ENCODE data around the gene SNAI3.

Gene SNAI3

GRCh38 chr16:88686439-88687253, at the start of gene SNAI3:
TSS of gene SNAI3 (minus strand) at chr16:88686507. CDS start at chr16:88686406, 101 bp downstream.
- in situ Hi-C loops (cut with MboI; ENCODE audit: low sequenced_read_pairs) = no loop called here

- in situ Hi-C loops (cut with MboI; ENCODE audit: low sequenced_read_pairs) = no loop called here
Observed at GRCh38 chr16:88736088-88736487, 49.8 kb upstream of the SNAI3 start.

GRCh38 chr16:88735616-88736015, 49.3 kb upstream of the SNAI3 start:
- in situ Hi-C loops (cut with MboI; ENCODE audit: low sequenced_read_pairs) = no loop called here

GRCh38 chr16:88735121-88735520, 48.8 kb upstream of the SNAI3 start:
- in situ Hi-C loops (cut with MboI; ENCODE audit: low sequenced_read_pairs) = no loop called here

- in situ Hi-C loops (cut with MboI; ENCODE audit: low sequenced_read_pairs) = no loop called here
Observed at GRCh38 chr16:88734361-88734728, 48.0 kb upstream of the SNAI3 start.

- in situ Hi-C loops (cut with MboI; ENCODE audit: low sequenced_read_pairs) = no loop called here
Observed at GRCh38 chr16:88733630-88734360, 47.5 kb upstream of the SNAI3 start.

- in situ Hi-C loops (cut with MboI; ENCODE audit: low sequenced_read_pairs) = no loop called here
Observed at GRCh38 chr16:88732961-88733294, 46.6 kb upstream of the SNAI3 start.

GRCh38 chr16:88732172-88732960, 46.1 kb upstream of the SNAI3 start:
- in situ Hi-C loops (cut with MboI; ENCODE audit: low sequenced_read_pairs) = no loop called here

GRCh38 chr16:88731699-88732098, 45.4 kb upstream of the SNAI3 start:
- in situ Hi-C loops (cut with MboI; ENCODE audit: low sequenced_read_pairs) = no loop called here

- in situ Hi-C loops (cut with MboI; ENCODE audit: low sequenced_read_pairs) = no loop called here
Observed at GRCh38 chr16:88730632-88731607, 44.6 kb upstream of the SNAI3 start.

- in situ Hi-C loops (cut with MboI; ENCODE audit: low sequenced_read_pairs) = no loop called here
Observed at GRCh38 chr16:88727871-88728270, 41.6 kb upstream of the SNAI3 start.

GRCh38 chr16:88726981-88727380, 40.7 kb upstream of the SNAI3 start:
- in situ Hi-C loops (cut with MboI; ENCODE audit: low sequenced_read_pairs) = no loop called here

- in situ Hi-C loops (cut with MboI; ENCODE audit: low sequenced_read_pairs) = no loop called here
Observed at GRCh38 chr16:88726408-88726749, 40.1 kb upstream of the SNAI3 start.

GRCh38 chr16:88725609-88726407, 39.5 kb upstream of the SNAI3 start:
- in situ Hi-C loops (cut with MboI; ENCODE audit: low sequenced_read_pairs) = no loop called here

GRCh38 chr16:88724855-88725555, 38.7 kb upstream of the SNAI3 start:
- in situ Hi-C loops (cut with MboI; ENCODE audit: low sequenced_read_pairs) = no loop called here

GRCh38 chr16:88723911-88724310, 37.6 kb upstream of the SNAI3 start:
- in situ Hi-C loops (cut with MboI; ENCODE audit: low sequenced_read_pairs) = no loop called here

GRCh38 chr16:88723507-88723887, 37.2 kb upstream of the SNAI3 start:
- in situ Hi-C loops (cut with MboI; ENCODE audit: low sequenced_read_pairs) = no loop called here

- in situ Hi-C loops (cut with MboI; ENCODE audit: low sequenced_read_pairs) = no loop called here
Observed at GRCh38 chr16:88722784-88723506, 36.6 kb upstream of the SNAI3 start.

Measured in HL-60/S4 (cell line).